ENCODE data around the gene CLTC. TPM values are rescaled to one million over a fixed set of nuclear protein-coding genes. Genes with fewer than 3 reads are reported as not detected.

The CLTC gene
- polyA plus RNA-seq, 1 of the 3 experiments (the other 2 are of a cell fraction), result 160 TPM

DNA sequence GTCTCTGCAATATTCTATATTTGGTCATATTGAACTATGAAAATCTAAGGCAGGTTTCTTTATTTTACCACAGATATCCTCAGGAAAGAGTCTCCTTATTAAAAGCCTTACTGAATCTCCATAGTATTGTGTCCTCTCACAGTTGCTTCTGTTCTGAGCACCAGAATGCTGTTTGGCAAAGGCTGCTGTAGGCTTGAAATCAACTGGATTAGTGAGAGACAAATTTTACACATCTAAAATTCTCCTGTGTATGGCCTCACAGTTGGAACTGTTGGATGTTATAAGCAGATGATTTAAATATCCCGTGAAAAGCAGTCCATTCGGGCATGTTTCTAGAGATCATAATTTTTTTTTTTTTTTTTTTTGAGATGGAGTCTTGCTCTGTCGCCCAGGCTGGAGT lies 9.5 kb downstream of the CLTC start:
- Histone ChIP-seq H3K9ac (no peak overlapping the region), H3K79me2 (ENCODE audit: insufficient read depth) (peaks cover 100% of the 10 kb centered on the region), H3K4me3 (ENCODE audit: low read depth in 2 of 2, low read length in 1 of 2) (no peak overlapping the region), H3K27me3 (ENCODE audit: insufficient read depth) (no peaks in the 10 kb centered on the region), H2AFZ (ENCODE audit: low read depth) (no peak overlapping the region), H3K4me2 (no peak overlapping the region), H3K27ac (ENCODE audit: low read depth in 2 of 2, low read length in 1 of 2) (no peak overlapping the region), H3K36me3 (replicated peaks in 1 of 2; ENCODE audit: control insufficient read depth in 1 of 2, insufficient read depth in 2 of 2, low read length in 1 of 2) (peaks cover 12 to 66% of the 10 kb centered on the region in 2 experiments), H3K9me3 (no peaks in the 10 kb centered on the region), H3F3A (replicated peaks; ENCODE audit: insufficient read depth) (peaks cover 3% of the 10 kb centered on the region), H3K9me2 (no peaks in the 10 kb centered on the region), H4K20me1 (ENCODE audit: insufficient read depth) (peaks cover 100% of the 10 kb centered on the region), H3K4me1 (ENCODE audit: control insufficient read depth in 1 of 2, insufficient read depth in 2 of 2, low read depth in 1 of 2, low read length in 1 of 2) (peaks cover 0 to 4% of the 10 kb centered on the region in 2 experiments)
- CTCF ChIA-PET, result no interaction called here
- POLR2A ChIA-PET, result no interaction called here
- no peak for DNase-seq
- WGBS (ENCODE audit: low lambda C conversion rate), result 96% methylated on average over 3 of the region's 3 CpGs
- TF ChIP-seq USF2 (IDR thresholded peaks at IDR 0.05; ENCODE audit: borderline replicate concordance, low read depth, low read length), result no peak
- no peak for TF ChIP-seq SMC3 (IDR thresholded peaks at IDR 0.05; ENCODE audit: low read depth, low read length)
- no peak for TF ChIP-seq RAD21 (IDR thresholded peaks at IDR 0.05; ENCODE audit: low read length)

- peaks cover 100% of the 10 kb centered on the region for H4K20me1 ChIP-seq (ENCODE audit: insufficient read depth)
Measured at GRCh38 chr17:59631276-59631675, 11.6 kb downstream of the CLTC start.

GRCh38 chr17:59632398-59632797 lies 12.7 kb downstream of the CLTC start:
- H3K36me3 ChIP-seq (replicated peaks in 1 of 2; ENCODE audit: control insufficient read depth in 1 of 2, insufficient read depth in 2 of 2, low read length in 1 of 2), result peaks cover 8 to 52% of the 10 kb centered on the region in 2 experiments
- H3K9ac ChIP-seq, result no peak overlapping the region
- peaks cover 3 to 18% of the 10 kb centered on the region in 2 experiments for H3K4me1 ChIP-seq (ENCODE audit: control insufficient read depth in 1 of 2, insufficient read depth in 2 of 2, low read depth in 1 of 2, low read length in 1 of 2)
- H2AFZ ChIP-seq (ENCODE audit: low read depth), result no peak overlapping the region
- DNase-seq, result no peak
- no peaks in the 10 kb centered on the region for H3K9me2 ChIP-seq
- H3K27ac ChIP-seq (ENCODE audit: low read depth in 2 of 2, low read length in 1 of 2), result no peak overlapping the region
- POLR2A ChIA-PET, result interaction anchor here (0.6 kb wide), 1 partner anchor 72 kb away, joined by 3 read pairs; no protein-coding TSS in a partner anchor
- 94% methylated on average over 6 of the region's 6 CpGs for WGBS (ENCODE audit: low lambda C conversion rate)
- peaks cover 99% of the 10 kb centered on the region for H4K20me1 ChIP-seq (ENCODE audit: insufficient read depth)
- H3K4me2 ChIP-seq, result no peak overlapping the region
- peaks cover 100% of the 10 kb centered on the region for H3K79me2 ChIP-seq (ENCODE audit: insufficient read depth)
- TF ChIP-seq NRF1 (IDR thresholded peaks at IDR 0.05; ENCODE audit: low read depth, low read length), result no peak
- TF ChIP-seq, protein P1, sequence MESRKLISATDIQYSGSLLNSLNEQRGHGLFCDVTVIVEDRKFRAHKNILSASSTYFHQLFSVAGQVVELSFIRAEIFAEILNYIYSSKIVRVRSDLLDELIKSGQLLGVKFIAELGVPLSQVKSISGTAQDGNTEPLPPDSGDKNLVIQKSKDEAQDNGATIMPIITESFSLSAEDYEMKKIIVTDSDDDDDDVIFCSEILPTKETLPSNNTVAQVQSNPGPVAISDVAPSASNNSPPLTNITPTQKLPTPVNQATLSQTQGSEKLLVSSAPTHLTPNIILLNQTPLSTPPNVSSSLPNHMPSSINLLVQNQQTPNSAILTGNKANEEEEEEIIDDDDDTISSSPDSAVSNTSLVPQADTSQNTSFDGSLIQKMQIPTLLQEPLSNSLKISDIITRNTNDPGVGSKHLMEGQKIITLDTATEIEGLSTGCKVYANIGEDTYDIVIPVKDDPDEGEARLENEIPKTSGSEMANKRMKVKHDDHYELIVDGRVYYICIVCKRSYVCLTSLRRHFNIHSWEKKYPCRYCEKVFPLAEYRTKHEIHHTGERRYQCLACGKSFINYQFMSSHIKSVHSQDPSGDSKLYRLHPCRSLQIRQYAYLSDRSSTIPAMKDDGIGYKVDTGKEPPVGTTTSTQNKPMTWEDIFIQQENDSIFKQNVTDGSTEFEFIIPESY (IDR thresholded peaks at IDR 0.05; ENCODE audit: borderline replicate concordance, low read depth), result no peak
- no peak for TF ChIP-seq NFIC (IDR thresholded peaks at IDR 0.05; ENCODE audit: borderline replicate concordance)
- no peak for TF ChIP-seq RXRA (IDR thresholded peaks at IDR 0.05; ENCODE audit: borderline replicate concordance, low read depth)
- TF ChIP-seq RFX5 (IDR thresholded peaks at IDR 0.05; ENCODE audit: low read length), result no peak
- TF ChIP-seq RCOR1 (IDR thresholded peaks at IDR 0.05; ENCODE audit: low read length), result no peak
- no peak for TF ChIP-seq TAF1 (IDR thresholded peaks at IDR 0.05; ENCODE audit: borderline replicate concordance, low read depth, low read length)
- peaks cover 7% of the 10 kb centered on the region for H3F3A ChIP-seq (replicated peaks; ENCODE audit: insufficient read depth)
- H3K4me3 ChIP-seq (ENCODE audit: low read depth in 2 of 2, low read length in 1 of 2), result no peak overlapping the region
- no peaks in the 10 kb centered on the region for H3K9me3 ChIP-seq
- H3K27me3 ChIP-seq (ENCODE audit: insufficient read depth), result no peaks in the 10 kb centered on the region
- CTCF ChIA-PET, result no interaction called here

More at GRCh38 chr17:59631276-59631675, 11.6 kb downstream of the CLTC start:
- H3K9me3 ChIP-seq, result no peaks in the 10 kb centered on the region
- no peaks in the 10 kb centered on the region for H3K9me2 ChIP-seq
- no peak for DNase-seq
- no peak overlapping the region for H3K4me3 ChIP-seq (ENCODE audit: low read depth in 2 of 2, low read length in 1 of 2)
- no peak overlapping the region for H3K4me2 ChIP-seq
- no peak overlapping the region for H3K27ac ChIP-seq (ENCODE audit: low read depth in 2 of 2, low read length in 1 of 2)
- no peak overlapping the region for H2AFZ ChIP-seq (ENCODE audit: low read depth)
- 97% methylated on average over 1 of the region's 1 CpG for WGBS (ENCODE audit: low lambda C conversion rate)
- no peak overlapping the region for H3K9ac ChIP-seq
- H3K79me2 ChIP-seq (ENCODE audit: insufficient read depth), result peaks cover 100% of the 10 kb centered on the region
- peaks cover 8 to 57% of the 10 kb centered on the region in 2 experiments for H3K36me3 ChIP-seq (replicated peaks in 1 of 2; ENCODE audit: control insufficient read depth in 1 of 2, insufficient read depth in 2 of 2, low read length in 1 of 2)
- POLR2A ChIA-PET, result no interaction called here
- peaks cover 7% of the 10 kb centered on the region for H3F3A ChIP-seq (replicated peaks; ENCODE audit: insufficient read depth)
- CTCF ChIA-PET, result no interaction called here
- H3K27me3 ChIP-seq (ENCODE audit: insufficient read depth), result no peaks in the 10 kb centered on the region
- TF ChIP-seq SIN3A (IDR thresholded peaks at IDR 0.05; ENCODE audit: borderline replicate concordance, low read depth, low read length) (no peak), TEAD4 (IDR thresholded peaks at IDR 0.05; ENCODE audit: borderline replicate concordance, insufficient read depth) (no peak), MEF2A (IDR thresholded peaks at IDR 0.05; ENCODE audit: borderline replicate concordance, low read depth) (no peak)
- TF ChIP-seq, protein P2, sequence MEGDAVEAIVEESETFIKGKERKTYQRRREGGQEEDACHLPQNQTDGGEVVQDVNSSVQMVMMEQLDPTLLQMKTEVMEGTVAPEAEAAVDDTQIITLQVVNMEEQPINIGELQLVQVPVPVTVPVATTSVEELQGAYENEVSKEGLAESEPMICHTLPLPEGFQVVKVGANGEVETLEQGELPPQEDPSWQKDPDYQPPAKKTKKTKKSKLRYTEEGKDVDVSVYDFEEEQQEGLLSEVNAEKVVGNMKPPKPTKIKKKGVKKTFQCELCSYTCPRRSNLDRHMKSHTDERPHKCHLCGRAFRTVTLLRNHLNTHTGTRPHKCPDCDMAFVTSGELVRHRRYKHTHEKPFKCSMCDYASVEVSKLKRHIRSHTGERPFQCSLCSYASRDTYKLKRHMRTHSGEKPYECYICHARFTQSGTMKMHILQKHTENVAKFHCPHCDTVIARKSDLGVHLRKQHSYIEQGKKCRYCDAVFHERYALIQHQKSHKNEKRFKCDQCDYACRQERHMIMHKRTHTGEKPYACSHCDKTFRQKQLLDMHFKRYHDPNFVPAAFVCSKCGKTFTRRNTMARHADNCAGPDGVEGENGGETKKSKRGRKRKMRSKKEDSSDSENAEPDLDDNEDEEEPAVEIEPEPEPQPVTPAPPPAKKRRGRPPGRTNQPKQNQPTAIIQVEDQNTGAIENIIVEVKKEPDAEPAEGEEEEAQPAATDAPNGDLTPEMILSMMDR (IDR thresholded peaks at IDR 0.05), result no peak
- peaks cover 3 to 18% of the 10 kb centered on the region in 2 experiments for H3K4me1 ChIP-seq (ENCODE audit: control insufficient read depth in 1 of 2, insufficient read depth in 2 of 2, low read depth in 1 of 2, low read length in 1 of 2)

Data from SK-N-SH (cell line).